ENCODE results near the gene ALKAL2. TPM values are rescaled to one million over a fixed set of nuclear protein-coding genes. Genes with fewer than 3 reads are reported as not detected.
A peak's percentile ranks its signal among the peaks of the same experiment; 100 is the strongest.

The ALKAL2 gene
- total RNA-seq, 1 experiment from 2014 or later: not detected

- TF ChIP-seq REST (IDR thresholded peaks at IDR 0.05; ENCODE audit: low read depth): no peak
- no peak for TF ChIP-seq FOSL1 (IDR thresholded peaks at IDR 0.05; ENCODE audit: low read depth)
- no peak for TF ChIP-seq ELF1 (IDR thresholded peaks at IDR 0.05; ENCODE audit: borderline replicate concordance, low read depth)
- no peak for TF ChIP-seq TCF7L2 (IDR thresholded peaks at IDR 0.05; ENCODE audit: borderline replicate concordance, extremely low read depth, insufficient read depth, insufficient read length)
These were observed 24.0 kb downstream of the ALKAL2 start, which contains the start of gene SH3YL1 (continued) for GRCh38 chr2:263774-264492.

- Histone ChIP-seq H3K36me3 (ENCODE audit: control insufficient read depth in 1 of 2, insufficient read depth in 2 of 2, low read length in 2 of 2) (no peaks in the 10 kb centered on the region; a peak in 2 of 4 replicates), H3K4me1 (ENCODE audit: control insufficient read depth in 1 of 2, insufficient read depth in 2 of 2, low read length in 2 of 2) (peaks cover 12 to 27% of the 10 kb centered on the region in 2 experiments; a peak in 3 of 4 replicates), H4K20me1 (ENCODE audit: insufficient read depth) (peaks cover 14% of the 10 kb centered on the region; the same call in 1 of the 2 replicates), H3K9me3 (ENCODE audit: control insufficient read depth in 1 of 2, insufficient read depth in 1 of 2, low read depth in 1 of 2, low read length in 2 of 2) (peaks cover 4 to 8% of the 10 kb centered on the region in 2 experiments; a peak in 1 of 4 replicates), H3K27me3 (ENCODE audit: insufficient read depth, low read length) (no peaks in the 10 kb centered on the region), H3K4me2 (ENCODE audit: low read length) (peak overlapping the region; percentile 83), H3K79me2 (ENCODE audit: insufficient read depth, low read length) (peaks cover 46% of the 10 kb centered on the region), H3K27ac (ENCODE audit: low read depth, low read length) (no peak overlapping the region), H3K9ac (ENCODE audit: low read length) (peak overlapping the region; percentile 76), H3K9me2 (ENCODE audit: insufficient read depth) (no peaks in the 10 kb centered on the region), H2AFZ (ENCODE audit: low read depth, low read length, poor library complexity, severe bottlenecking) (no peak overlapping the region), H3K4me3 (replicated peaks in 1 of 2; ENCODE audit: low read depth in 1 of 2, low read length in 2 of 2) (peak overlapping the region; percentile 58 to 64)
- intact Hi-C loops (cut with micrococcal nuclease): no loop called here
- ChIA-PET CTCF (no interaction called here), POLR2A (no interaction called here), RAD21 (ENCODE audit: low non-redundant PET in 1 of 2, low total read pairs in 2 of 2, uncharacterized antibody in 2 of 2, unreplicated experiment in 2 of 2) (no interaction called here)
- no peak for DNase-seq (ENCODE audit: low read depth, low spot score)
- BruUV-seq (replicated peaks): no TSS peak
- no peak for ATAC-seq
- no peak for TF ChIP-seq ZFX (IDR thresholded peaks at IDR 0.05)
- no peak for TF ChIP-seq MAX (IDR thresholded peaks at IDR 0.05)
- no peak for TF ChIP-seq REST (IDR thresholded peaks at IDR 0.05; ENCODE audit: low read depth)
- no peak for TF ChIP-seq ZNF274 (IDR thresholded peaks at IDR 0.05; ENCODE audit: low read depth, low read length)
- TF ChIP-seq FOSL1 (IDR thresholded peaks at IDR 0.05; ENCODE audit: low read depth): no peak
- TF ChIP-seq SP1 (IDR thresholded peaks at IDR 0.05; ENCODE audit: low read depth): no peak
- no peak for TF ChIP-seq POLR2AphosphoS5 (IDR thresholded peaks at IDR 0.05; ENCODE audit: low read depth, low read length)
- no peak for TF ChIP-seq CBX3 (IDR thresholded peaks at IDR 0.05; ENCODE audit: low read depth)
- no peak for TF ChIP-seq EGR1 (IDR thresholded peaks at IDR 0.05; ENCODE audit: low read depth)
- TF ChIP-seq CTCF (IDR thresholded peaks at IDR 0.05 in 2 of 3, conservative IDR thresholded peaks at IDR 0.05 in 1 of 3; ENCODE audit: borderline replicate concordance in 1 of 3, insufficient read depth in 1 of 3, low read depth in 2 of 3, low read length in 2 of 3): no peak
- no peak for TF ChIP-seq EZH2 (IDR thresholded peaks at IDR 0.05)
These were observed 24.7 kb downstream of the ALKAL2 start for GRCh38 chr2:263022-263738.

Measured in HCT116 (cell line).